GM23248 (cell line): ENCODE results near the gene TTBK1. TPM values are rescaled to one million over a fixed set of nuclear protein-coding genes. Genes with fewer than 3 reads are reported as not detected.
A peak's percentile ranks its signal among the peaks of the same experiment; 100 is the strongest.

Experiments
- DNase-seq: peaks from one replicate; pipeline ENCODE4 v3.0.0-alpha.2; 2015
- H2AFZ ChIP-seq: fragments of 200-600 bp; sonication (generic); 2 replicates; pipeline ENCODE4 v1.6.1; 2016; ENCODE audit warnings: antibody characterized with exemption
- H3F3A ChIP-seq: fragments of 200-600 bp; sonication (generic); 2 replicates; pipeline ENCODE4 v1.6.1; 2016; ENCODE audit warnings: mild to moderate bottlenecking, antibody characterized with exemption, mixed run types; ENCODE audit not compliant: insufficient read depth
- H3K27ac ChIP-seq: fragments of 200-600 bp; sonication (generic); 2 replicates; pipeline ENCODE4 v1.5.1; 2016; ENCODE audit warnings: mild to moderate bottlenecking
- H3K27me3 ChIP-seq: fragments of 200-600 bp; sonication (generic); replicated peaks from 2 replicates; pipeline ENCODE4 v1.6.1; 2016; ENCODE audit warnings: mild to moderate bottlenecking; ENCODE audit not compliant: insufficient read depth
- H3K36me3 ChIP-seq: fragments of 200-600 bp; sonication (generic); 2 replicates; pipeline ENCODE4 v1.6.1; 2016; ENCODE audit warnings: low read depth, mild to moderate bottlenecking
- H3K4me1 ChIP-seq: fragments of 200-600 bp; sonication (generic); 2 replicates; pipeline ENCODE4 v1.6.1; 2016; ENCODE audit warnings: mild to moderate bottlenecking; ENCODE audit not compliant: insufficient read depth
- H3K4me2 ChIP-seq: fragments of 200-600 bp; sonication (generic); one replicate; pipeline ENCODE4 v1.6.1; 2016; ENCODE audit warnings: mild to moderate bottlenecking; ENCODE audit not compliant: unreplicated experiment
- H3K4me3 ChIP-seq: fragments of 200-600 bp; sonication (generic); 2 replicates; pipeline ENCODE4 v1.5.1; 2016; ENCODE audit warnings: mild to moderate bottlenecking
- H3K79me2 ChIP-seq: fragments of 200-600 bp; sonication (generic); 2 replicates; pipeline ENCODE4 v1.6.1; 2016; ENCODE audit warnings: mild to moderate bottlenecking; ENCODE audit not compliant: insufficient read depth
- H3K9ac ChIP-seq: fragments of 200-600 bp; sonication (generic); 2 replicates; pipeline ENCODE4 v1.6.1; 2016; ENCODE audit warnings: mild to moderate bottlenecking
- H3K9me2 ChIP-seq: fragments of 200-600 bp; sonication (generic); 2 replicates; pipeline ENCODE4 v1.6.1; 2016; ENCODE audit warnings: mixed run types, mild to moderate bottlenecking, moderate library complexity; ENCODE audit not compliant: insufficient read depth
- H3K9me3 ChIP-seq: fragments of 200-600 bp; sonication (generic); one replicate; pipeline ENCODE4 v1.6.1; 2017; ENCODE audit warnings: low read depth
- H4K20me1 ChIP-seq: fragments of 200-600 bp; sonication (generic); 2 replicates; pipeline ENCODE4 v1.6.0; 2016; ENCODE audit not compliant: insufficient read depth
- EZH2 ChIP-seq: fragments of 200-600 bp; sonication (generic); IDR thresholded peaks from 2 replicates; pipeline ENCODE4 v1.6.1; 2018; ENCODE audit warnings: antibody characterized with exemption, mild to moderate bottlenecking; ENCODE audit not compliant: insufficient read depth, poor library complexity, severe bottlenecking
- EZH2phosphoT487 ChIP-seq: fragments of 200-600 bp; sonication (generic); IDR thresholded peaks from 2 replicates; pipeline ENCODE4 v1.6.1; 2018; ENCODE audit warnings: antibody characterized with exemption, moderate library complexity, mild to moderate bottlenecking, low read depth; ENCODE audit not compliant: insufficient read depth
- WGBS, 2 experiments: methylation state at CpG; one replicate each; pipeline ENCODE4 v1.1.6; 2015 to 2017; ENCODE audit warnings: low lambda C conversion rate in 2 of 2, low coverage in 1 of 2; ENCODE audit errors: missing lambda C conversion rate in 2 of 2; 5-methylcytosine and 5-hydroxymethylcytosine counted together
- in situ Hi-C: fragments of 300-500 bp; cut with MboI; formaldehyde crosslinking; loops from 2 replicates; pipeline ENCODE4 v1.15.0; 2020
- polyA plus RNA-seq: library from polyadenylated mRNA; unstranded; fragments of >200 nt; fragmentation: Nextera tagmentation; extraction: Ambion mirVana; gene quantifications from 2 replicates; pipeline ENCODE4 v1.2.1, GENCODE V29; 2016
- total RNA-seq: library from RNA; depleted of rRNA; stranded (reverse); fragments of >200 nt; shearing (Covaris generic); gene quantifications from 2 replicates; pipeline ENCODE4 v1.2.3, GENCODE V29; 2014

The TTBK1 gene
- total and polyA plus RNA-seq, 2 experiments from 2014 or later, result not detected

- 69 to 74% methylated on average over 6 of the region's 6 CpGs for WGBS, 2 experiments
- TF ChIP-seq EZH2, result no peak
- no peak for TF ChIP-seq EZH2phosphoT487
- H3K4me3 ChIP-seq, result no peak overlapping the region
- no peak overlapping the region for H3K4me2 ChIP-seq
- H3K79me2 ChIP-seq, result no peaks in the 10 kb centered on the region
- peak; percentile 35 for DNase-seq
- no peaks in the 10 kb centered on the region for H3K9me2 ChIP-seq
- H3K36me3 ChIP-seq, result no peaks in the 10 kb centered on the region
- H3K27me3 ChIP-seq, result peaks cover 1% of the 10 kb centered on the region
- no peak overlapping the region for H3K9ac ChIP-seq
- no peak overlapping the region for H2AFZ ChIP-seq
- no peak overlapping the region for H3K27ac ChIP-seq
- H4K20me1 ChIP-seq, result no peaks in the 10 kb centered on the region
- H3K9me3 ChIP-seq, result no peaks in the 10 kb centered on the region
- in situ Hi-C loops, result no loop called here
- no peaks in the 10 kb centered on the region for H3F3A ChIP-seq
- no peaks in the 10 kb centered on the region for H3K4me1 ChIP-seq
Measured at GRCh38 chr6:43290905-43291355, 47.6 kb downstream of the TTBK1 start.

- no peak for DNase-seq
- Histone ChIP-seq H3K9me2 (no peaks in the 10 kb centered on the region), H3K9me3 (no peaks in the 10 kb centered on the region), H3K36me3 (no peaks in the 10 kb centered on the region), H3K27me3 (peaks cover 3% of the 10 kb centered on the region; the same call in 1 of the 2 replicates), H3K79me2 (no peaks in the 10 kb centered on the region), H3F3A (no peaks in the 10 kb centered on the region), H2AFZ (no peak overlapping the region), H3K9ac (no peak overlapping the region), H4K20me1 (no peaks in the 10 kb centered on the region), H3K4me1 (no peaks in the 10 kb centered on the region), H3K4me3 (no peak overlapping the region), H3K27ac (no peak overlapping the region), H3K4me2 (no peak overlapping the region)
- 79 to 83% methylated on average over 2 of the region's 2 CpGs for WGBS, 2 experiments
- in situ Hi-C loops, result no loop called here
- TF ChIP-seq EZH2phosphoT487, result no peak
- no peak for TF ChIP-seq EZH2
Measured at GRCh38 chr6:43291708-43292107, 48.4 kb downstream of the TTBK1 start.

GRCh38 chr6:43292341-43292740, 49.1 kb downstream of the TTBK1 start:
- no peaks in the 10 kb centered on the region for H3K9me3 ChIP-seq
- in situ Hi-C loops, result no loop called here
- no peak overlapping the region for H2AFZ ChIP-seq
- no peaks in the 10 kb centered on the region for H3K4me1 ChIP-seq
- no peaks in the 10 kb centered on the region for H3K36me3 ChIP-seq
- H3K27me3 ChIP-seq, result peaks cover 10% of the 10 kb centered on the region; the same call in 1 of the 2 replicates
- no peak for DNase-seq
- no peaks in the 10 kb centered on the region for H3K79me2 ChIP-seq
- no peaks in the 10 kb centered on the region for H4K20me1 ChIP-seq
- H3K9ac ChIP-seq, result no peak overlapping the region
- H3K9me2 ChIP-seq, result no peaks in the 10 kb centered on the region
- no peak overlapping the region for H3K4me2 ChIP-seq
- no peak overlapping the region for H3K4me3 ChIP-seq
- 78 to 86% methylated on average over 6 of the region's 6 CpGs for WGBS, 2 experiments
- no peaks in the 10 kb centered on the region for H3F3A ChIP-seq
- no peak overlapping the region for H3K27ac ChIP-seq
- TF ChIP-seq EZH2 (no peak), EZH2phosphoT487 (no peak)

GRCh38 chr6:43292763-43293318, 49.6 kb downstream of the TTBK1 start:
- no peaks in the 10 kb centered on the region for H3K36me3 ChIP-seq
- 39 to 53% methylated on average over 5 of the region's 5 CpGs for WGBS, 2 experiments
- H4K20me1 ChIP-seq, result no peaks in the 10 kb centered on the region
- H2AFZ ChIP-seq, result no peak overlapping the region
- H3K9me2 ChIP-seq, result no peaks in the 10 kb centered on the region
- H3K9ac ChIP-seq, result no peak overlapping the region
- in situ Hi-C loops, result no loop called here
- no peak overlapping the region for H3K27ac ChIP-seq
- no peak overlapping the region for H3K4me2 ChIP-seq
- no peaks in the 10 kb centered on the region for H3K4me1 ChIP-seq
- H3F3A ChIP-seq, result no peaks in the 10 kb centered on the region
- no peak overlapping the region for H3K4me3 ChIP-seq
- peaks cover 10% of the 10 kb centered on the region; the same call in 1 of the 2 replicates for H3K27me3 ChIP-seq
- H3K9me3 ChIP-seq, result no peaks in the 10 kb centered on the region
- TF ChIP-seq EZH2 (no peak), EZH2phosphoT487 (no peak)
- no peak for DNase-seq
- no peaks in the 10 kb centered on the region for H3K79me2 ChIP-seq
